K562 (cell line): ENCODE data around the gene ATRNL1. TPM values are rescaled to one million over a fixed set of nuclear protein-coding genes. Genes with fewer than 3 reads are reported as not detected.

Source experiments
- ATAC-seq: fragments of 200-7000 bp; cut with Tn5 transposase; 3 replicates; pipeline ENCODE4 v1.9.1; 2020; ENCODE audit warnings: moderate library complexity
- BruUV-seq: library from RNA; stranded (reverse); fragments of 400-500 nt; replicated peaks from 2 replicates; lab custom pipeline; 2021; lab: Mats Ljungman, UMichigan
- CTCF ChIA-PET: fragments of 300-600 bp; formaldehyde crosslinking; extraction: SDS; loops from one replicate; lab custom pipeline; 2021; ENCODE audit warnings: low intra/inter-chr PET ratio; lab: Yijun Ruan, JAX
- POLR2A ChIA-PET: fragments of 300-600, 350-650 bp; sonication (Branson Sonifier 250); formaldehyde crosslinking; extraction: SDS; loops from one replicate; lab custom pipeline; 2021; ENCODE audit warnings: antibody characterized with exemption, inconsistent platforms; lab: Yijun Ruan, JAX
- DNase-seq, 4 experiments: peaks; one replicate each; pipeline versions ENCODE4 v3.0.0 to v3.0.0-alpha.2; 2011 to 2018; ENCODE audit warnings: low spot score in 3 of 4, mixed read lengths in 3 of 4; ENCODE audit errors: extremely low read depth in 1 of 4
- FAIRE-seq: peaks from 2 replicates; lab custom pipeline; 2011; peaks lifted over from hg19 to GRCh38; lab: Jason Lieb, UNC
- H2AFZ ChIP-seq: 2 replicates; pipeline ENCODE4 v1.6.0; 2011; ENCODE audit warnings: low read depth, low read length, control low read depth, inconsistent platforms
- H3K27ac ChIP-seq: fragments of 200-600 bp; 3 replicates; pipeline ENCODE4 v1.8.0; 2011; ENCODE audit warnings: low read depth, mild to moderate bottlenecking, control low read depth, inconsistent platforms, low read length, moderate library complexity, mixed read lengths; ENCODE audit errors: extremely low read depth
- H3K27me3 ChIP-seq, 2 experiments: fragments of 300-600 bp in 1 of 2; 2 replicates in 1 of 2; 3 replicates in 1 of 2; pipeline versions ENCODE4 v1.6.0 to v1.8.0; 2011; ENCODE audit warnings: inconsistent platforms in 2 of 2, low read length in 2 of 2, mild to moderate bottlenecking in 1 of 2, mixed read lengths in 1 of 2, moderate library complexity in 1 of 2; ENCODE audit not compliant: control insufficient read depth in 2 of 2, insufficient read depth in 2 of 2
- H3K36me3 ChIP-seq: fragments of 300-600 bp; 3 replicates; pipeline ENCODE4 v1.8.0; 2011; ENCODE audit warnings: mild to moderate bottlenecking, low read length, inconsistent platforms; ENCODE audit not compliant: control insufficient read depth, insufficient read depth
- H3K4me1 ChIP-seq, 2 experiments: fragments of 200-600 bp in 1 of 2; replicated peaks in 1 of 2; 2 replicates in 1 of 2; 3 replicates in 1 of 2; pipeline versions ENCODE4 v1.5.1 to v1.8.0; 2011; ENCODE audit warnings: inconsistent platforms in 2 of 2, low read length in 2 of 2, mild to moderate bottlenecking in 1 of 2, mixed read lengths in 1 of 2, moderate library complexity in 1 of 2; ENCODE audit not compliant: control insufficient read depth in 2 of 2, insufficient read depth in 2 of 2
- H3K4me2 ChIP-seq: 2 replicates; pipeline ENCODE4 v1.6.1; 2011; ENCODE audit warnings: low read length, control low read depth, inconsistent platforms, mixed read lengths; ENCODE audit not compliant: insufficient read depth
- H3K4me3 ChIP-seq: fragments of 200-600 bp; sonication (generic), shearing (Covaris generic); 2 replicates; pipeline ENCODE4 v1.5.1; 2016; ENCODE audit warnings: control low read depth, inconsistent platforms
- H3K79me2 ChIP-seq: fragments of 200-600 bp; 3 replicates; pipeline ENCODE4 v1.8.0; 2011; ENCODE audit warnings: low read length, inconsistent platforms; ENCODE audit not compliant: control insufficient read depth, insufficient read depth
- H3K9ac ChIP-seq, 2 experiments: 2 replicates each; pipeline versions ENCODE4 v1.6.0 to v1.6.1; 2011; ENCODE audit warnings: low read depth in 2 of 2, low read length in 2 of 2, control low read depth in 1 of 2, inconsistent platforms in 1 of 2, mild to moderate bottlenecking in 1 of 2, mixed read lengths in 1 of 2; ENCODE audit not compliant: insufficient read depth in 1 of 2
- H3K9me1 ChIP-seq: one replicate; pipeline ENCODE4 v1.6.0; 2011; ENCODE audit warnings: inconsistent platforms, mild to moderate bottlenecking, low read length, moderate library complexity; ENCODE audit not compliant: control insufficient read depth, insufficient read depth
- H3K9me3 ChIP-seq: replicated peaks from 2 replicates; pipeline ENCODE4 v1.5.1; 2011; ENCODE audit warnings: low read depth, low read length, inconsistent platforms; ENCODE audit not compliant: control insufficient read depth, insufficient read depth
- H4K20me1 ChIP-seq: replicated peaks from 2 replicates; pipeline ENCODE4 v1.6.1; 2011; ENCODE audit warnings: low read length, inconsistent platforms, mixed read lengths; ENCODE audit not compliant: control insufficient read depth, insufficient read depth
- FOXP4 ChIP-seq: sonication (generic); formaldehyde crosslinking; IDR thresholded peaks from 2 replicates; pipeline ENCODE4 v1.8.0; 2022; ENCODE audit warnings: mild to moderate bottlenecking, missing genetic modification reagents, borderline replicate concordance
- HBP1 ChIP-seq: fragments of 450-650 bp; formaldehyde crosslinking; IDR thresholded peaks from 2 replicates; pipeline ENCODE4 v1.4.0; 2022; ENCODE audit warnings: missing genetic modification characterization
- HDAC3 ChIP-seq: fragments of 450-650 bp; IDR thresholded peaks from 2 replicates; pipeline ENCODE4 v1.6.1; 2018; ENCODE audit warnings: borderline replicate concordance, mild to moderate bottlenecking, moderate library complexity; ENCODE audit not compliant: partially characterized antibody
- MIER1 ChIP-seq: fragments of 450-650 bp; IDR thresholded peaks from 2 replicates; pipeline ENCODE4 v1.6.1; 2016; ENCODE audit warnings: antibody characterized with exemption, mild to moderate bottlenecking, low read depth
- TFAP4 ChIP-seq: sonication (generic); formaldehyde crosslinking; IDR thresholded peaks from 2 replicates; pipeline ENCODE4 v1.8.0; 2022; ENCODE audit warnings: missing genetic modification reagents, mild to moderate bottlenecking, moderate library complexity, borderline replicate concordance
- ZNF449 ChIP-seq: fragments of 250-450 bp; sonication (Bioruptor Pico); IDR thresholded peaks from 2 replicates; pipeline ENCODE4 v1.8.0; 2022; ENCODE audit warnings: moderate library complexity, mild to moderate bottlenecking, inconsistent platforms
- ZNF830 ChIP-seq: fragments of 250-450 bp; sonication (Bioruptor Pico); IDR thresholded peaks from 2 replicates; pipeline ENCODE4 v1.5.0; 2021; ENCODE audit warnings: mild to moderate bottlenecking
- WGBS: fragments of 100-300 bp; shearing (Covaris generic); methylation state at CpG from one replicate; pipeline ENCODE4 v1.1.6; 2016; ENCODE audit warnings: low coverage, mixed read lengths; ENCODE audit not compliant: insufficient coverage; ENCODE audit errors: missing lambda C conversion rate; 5-methylcytosine and 5-hydroxymethylcytosine counted together
- in situ Hi-C: fragments of 300-500 bp; cut with MboI; formaldehyde crosslinking; loops from 4 replicates; pipeline ENCODE4 v1.15.0; 2018; ENCODE audit warnings: inconsistent platforms, mixed read lengths
- intact Hi-C: fragments of 100-400 bp; cut with micrococcal nuclease; formaldehyde crosslinking; loops from 2 replicates; pipeline ENCODE4 v1.14.2; 2022
- polyA plus RNA-seq, 8 experiments: library from polyadenylated mRNA; depleted of rRNA in 4 of 8; stranded (reverse) in 5 of 8; unstranded in 3 of 8; fragments of >200 nt; fragmentation: Nextera tagmentation in 2 of 8; fragmentation: Illumina TruSeq in 1 of 8; extraction: Ambion mirVana in 2 of 8; extraction: Trizol in 1 of 8; gene quantifications; 2 replicates each; pipeline versions ENCODE4 v1.2.1 to v1.2.3, GENCODE V29; 2011 to 2014; ENCODE audit warnings: inconsistent platforms in 1 of 8, missing spikeins in 1 of 8
- total RNA-seq, 7 experiments: library from RNA; depleted of rRNA in 6 of 7; stranded (reverse); fragments of >200 nt in 6 of 7; fragmentation: Illumina TruSeq in 2 of 7; extraction: Trizol in 2 of 7; gene quantifications; 2 replicates each; pipeline versions ENCODE4 v1.2.1 to v1.2.3, GENCODE V29; 2011 to 2021; ENCODE audit warnings: low replicate concordance in 1 of 7

The ATRNL1 gene
- total and polyA plus RNA-seq, 9 of the 15 experiments (the other 6 are each of a cell fraction or from before 2014, with no cell fraction given) = 0.18 TPM; not detected in 8

- TF ChIP-seq HBP1 (no peak), MIER1 (no peak), HDAC3 (no peak)
Observed at GRCh38 chr10:115861455-115861854, 768.3 kb downstream of the ATRNL1 start (continued).

- H3K9me3 ChIP-seq = no peaks in the 10 kb centered on the region
- H2AFZ ChIP-seq = no peak overlapping the region
- no peak for DNase-seq
- in situ Hi-C loops (no loop called here), intact Hi-C loops (no loop called here)
- ChIA-PET POLR2A (no interaction called here), CTCF (no interaction called here)
- no peak for FAIRE-seq
- H3K36me3 ChIP-seq = no peaks in the 10 kb centered on the region
- no peak for TF ChIP-seq TFAP4 (CRISPR knock-in tag)
- no peak for TF ChIP-seq ZNF449 (CRISPR knock-in tag)
- TF ChIP-seq ZNF830 (CRISPR knock-in tag) = no peak
- no peak for TF ChIP-seq FOXP4 (CRISPR knock-in tag)
- H3K4me2 ChIP-seq = no peak overlapping the region
- no peak for ATAC-seq
- H3K27ac ChIP-seq = no peak overlapping the region
- no peaks in the 10 kb centered on the region for H3K27me3 ChIP-seq
- no peaks in the 10 kb centered on the region for H4K20me1 ChIP-seq
- WGBS = 0% methylated on average over 1 of the region's 1 CpG
- no peaks in the 10 kb centered on the region for H3K9me1 ChIP-seq
- H3K4me3 ChIP-seq = no peak overlapping the region
- H3K79me2 ChIP-seq = no peaks in the 10 kb centered on the region
- H3K9ac ChIP-seq = no peak overlapping the region
- BruUV-seq = no TSS peak
- no peaks in the 10 kb centered on the region for H3K4me1 ChIP-seq
Observed at GRCh38 chr10:115861864-115862263, 768.7 kb downstream of the ATRNL1 start.
